HFF-Myc (cell line): ENCODE data around the gene C15orf39.
"Not testable (repeated sequence)": the region's sequence is repeated elsewhere in the genome, so short reads cannot be mapped to it uniquely, and the experiment has no call there.

Experiments used
- DNase-seq: peaks from one replicate; pipeline ENCODE4 v3.0.0-alpha.2; 2011; ENCODE audit warnings: low read depth; ENCODE audit errors: extremely low read depth
- H3K4me3 ChIP-seq: replicated peaks from 2 replicates; pipeline ENCODE4 v1.5.1; 2011; ENCODE audit warnings: low read depth, mild to moderate bottlenecking, control low read depth, low read length
- CTCF ChIP-seq: IDR thresholded peaks from 2 replicates; pipeline ENCODE4 v1.5.1; 2012; ENCODE audit warnings: mild to moderate bottlenecking, low read depth, low read length, control low read depth; ENCODE audit errors: missing control alignments

C15orf39 gene

GRCh38 chr15:75158402-75158801 lies 43.3 kb upstream of the C15orf39 start:
- DNase-seq, result no peak
- TF ChIP-seq CTCF, result no peak
- no peak overlapping the region for H3K4me3 ChIP-seq

- TF ChIP-seq CTCF, result no peak
- DNase-seq, result no peak
- H3K4me3 ChIP-seq, result no peak overlapping the region
These were observed 42.4 kb upstream of the C15orf39 start for GRCh38 chr15:75159244-75159643.

GRCh38 chr15:75161106-75161916 lies 40.4 kb upstream of the C15orf39 start:
- H3K4me3 ChIP-seq, result no peak overlapping the region
- no peak for TF ChIP-seq CTCF
- DNase-seq, result no peak

GRCh38 chr15:75161917-75162414 lies 39.7 kb upstream of the C15orf39 start:
- no peak for TF ChIP-seq CTCF
- no peak for DNase-seq
- no peak overlapping the region for H3K4me3 ChIP-seq

GRCh38 chr15:75163150-75163564 lies 38.5 kb upstream of the C15orf39 start:
- DNase-seq, result no peak
- H3K4me3 ChIP-seq, result no peak overlapping the region
- TF ChIP-seq CTCF, result no peak

GRCh38 chr15:75164625-75165350 lies 36.9 kb upstream of the C15orf39 start:
- no peak for DNase-seq
- no peak for TF ChIP-seq CTCF
- no peak overlapping the region for H3K4me3 ChIP-seq

GRCh38 chr15:75166489-75167063 lies 35.1 kb upstream of the C15orf39 start:
- H3K4me3 ChIP-seq, DNase-seq: not testable (repeated sequence)
